ENCODE data around the gene PCIF1.

DNA sequence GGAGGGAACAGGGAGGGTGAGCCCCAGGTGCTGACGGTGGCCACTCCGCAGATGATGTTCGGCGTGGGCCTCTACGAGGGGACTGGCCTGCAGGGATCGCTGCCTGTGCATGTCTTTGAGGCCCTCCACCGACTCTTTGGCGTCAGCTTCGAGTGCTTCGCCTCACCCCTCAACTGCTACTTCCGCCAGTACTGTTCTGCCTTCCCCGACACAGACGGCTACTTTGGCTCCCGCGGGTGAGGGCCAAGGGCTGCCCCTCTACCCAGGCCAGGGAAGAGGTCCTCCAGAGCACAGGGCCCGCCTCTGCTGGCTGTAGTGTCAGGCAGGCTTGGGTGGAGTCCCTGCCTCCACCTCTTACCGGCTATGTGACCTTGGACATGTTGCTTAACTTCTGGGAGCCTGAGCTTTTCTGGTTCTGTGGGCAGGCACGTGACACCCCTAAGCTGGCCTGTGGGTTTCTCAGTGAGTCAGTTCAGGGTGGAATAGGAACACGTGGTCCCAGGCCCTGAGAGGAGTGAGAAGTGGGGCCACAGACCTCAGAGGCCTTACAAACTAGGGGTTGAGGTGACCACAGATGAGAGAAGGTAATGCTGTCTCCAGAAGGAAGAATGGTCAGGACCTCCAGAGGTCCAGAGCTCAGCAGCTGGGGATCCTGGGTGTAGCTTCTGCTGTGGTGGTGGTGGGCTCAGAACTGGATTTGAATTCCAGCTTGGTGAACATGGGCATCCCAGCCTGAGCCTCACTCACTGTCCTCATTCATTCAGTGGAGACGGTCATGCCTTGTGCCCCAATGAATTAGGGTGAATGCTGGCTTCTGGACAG is 11.9 kb downstream of the PCIF1 start:
- TF ChIP-seq, protein P1, sequence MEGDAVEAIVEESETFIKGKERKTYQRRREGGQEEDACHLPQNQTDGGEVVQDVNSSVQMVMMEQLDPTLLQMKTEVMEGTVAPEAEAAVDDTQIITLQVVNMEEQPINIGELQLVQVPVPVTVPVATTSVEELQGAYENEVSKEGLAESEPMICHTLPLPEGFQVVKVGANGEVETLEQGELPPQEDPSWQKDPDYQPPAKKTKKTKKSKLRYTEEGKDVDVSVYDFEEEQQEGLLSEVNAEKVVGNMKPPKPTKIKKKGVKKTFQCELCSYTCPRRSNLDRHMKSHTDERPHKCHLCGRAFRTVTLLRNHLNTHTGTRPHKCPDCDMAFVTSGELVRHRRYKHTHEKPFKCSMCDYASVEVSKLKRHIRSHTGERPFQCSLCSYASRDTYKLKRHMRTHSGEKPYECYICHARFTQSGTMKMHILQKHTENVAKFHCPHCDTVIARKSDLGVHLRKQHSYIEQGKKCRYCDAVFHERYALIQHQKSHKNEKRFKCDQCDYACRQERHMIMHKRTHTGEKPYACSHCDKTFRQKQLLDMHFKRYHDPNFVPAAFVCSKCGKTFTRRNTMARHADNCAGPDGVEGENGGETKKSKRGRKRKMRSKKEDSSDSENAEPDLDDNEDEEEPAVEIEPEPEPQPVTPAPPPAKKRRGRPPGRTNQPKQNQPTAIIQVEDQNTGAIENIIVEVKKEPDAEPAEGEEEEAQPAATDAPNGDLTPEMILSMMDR (IDR thresholded peaks at IDR 0.05 in 4 of 5, conservative IDR thresholded peaks at IDR 0.05 in 1 of 5), result no peak
- TF ChIP-seq POLR2A (IDR thresholded peaks at IDR 0.05), result peak in 1 of 2 donors; percentile 57

All from gastrocnemius medialis (tissue), 4 donors.